GM21447 (cell line): ENCODE results near the gene IDH3A.

Source experiments
- ATAC-seq: cut with Tn5 transposase; IDR thresholded peaks from one replicate; pipeline ENCODE4 v1.9.1; 2021; ENCODE audit not compliant: unreplicated experiment

IDH3A gene

GRCh38 chr15:78149068-78149804 is at the start of gene IDH3A:
Gene IDH3A (plus strand): TSS chr15:78149362. CDS start chr15:78149404, 42 bp downstream.
- ATAC-seq, result peak; percentile 73

- no peak for ATAC-seq
These were observed 48.3 kb upstream of the IDH3A start for GRCh38 chr15:78100886-78101285.

- ATAC-seq, result no peak
These were observed 47.6 kb upstream of the IDH3A start for GRCh38 chr15:78101423-78102105.

GRCh38 chr15:78102211-78102610 is 47.0 kb upstream of the IDH3A start:
- no peak for ATAC-seq

GRCh38 chr15:78102741-78103140 is 46.4 kb upstream of the IDH3A start:
- no peak for ATAC-seq

GRCh38 chr15:78103406-78104118 is 45.6 kb upstream of the IDH3A start:
- ATAC-seq, result peak; percentile 83

GRCh38 chr15:78104119-78104479 is 45.1 kb upstream of the IDH3A start:
- peak; percentile 9 for ATAC-seq

- no peak for ATAC-seq
These were observed 44.3 kb upstream of the IDH3A start for GRCh38 chr15:78104566-78105475.

GRCh38 chr15:78105476-78106241 is 43.5 kb upstream of the IDH3A start:
- no peak for ATAC-seq

- ATAC-seq, result no peak
These were observed 41.7 kb upstream of the IDH3A start for GRCh38 chr15:78107471-78107870.

GRCh38 chr15:78108300-78109084 is 40.7 kb upstream of the IDH3A start:
- ATAC-seq, result peak; percentile 43

GRCh38 chr15:78109156-78109555 is 40.0 kb upstream of the IDH3A start:
- no peak for ATAC-seq

GRCh38 chr15:78110096-78110495 is 39.1 kb upstream of the IDH3A start:
- ATAC-seq, result no peak

GRCh38 chr15:78110916-78111475 is 38.2 kb upstream of the IDH3A start:
- no peak for ATAC-seq

- ATAC-seq, result no peak
These were observed 37.4 kb upstream of the IDH3A start for GRCh38 chr15:78111788-78112187.

GRCh38 chr15:78112551-78112950 is 36.6 kb upstream of the IDH3A start:
- no peak for ATAC-seq

- ATAC-seq, result no peak
These were observed 28.6 kb upstream of the IDH3A start for GRCh38 chr15:78120523-78120922.

- no peak for ATAC-seq
These were observed 23.9 kb upstream of the IDH3A start for GRCh38 chr15:78125267-78125666.

- no peak for ATAC-seq
These were observed 21.3 kb upstream of the IDH3A start for GRCh38 chr15:78127882-78128281.
